ENCODE results near the gene CDV3.

Gene CDV3

GRCh38 chr3:133572158-133573053 is 1.1 kb upstream of the CDV3 start:
- DNase-seq (ENCODE audit: extremely low read depth, insufficient read length): peak; percentile 70
- no peaks in the 10 kb centered on the region for H3K27me3 ChIP-seq (replicated peaks; ENCODE audit: control insufficient read depth, insufficient read depth, low read length)
- peak overlapping the region; percentile 53 for H3K4me3 ChIP-seq (replicated peaks; ENCODE audit: low read depth, low read length)
- peaks cover 6% of the 10 kb centered on the region for H3K36me3 ChIP-seq (ENCODE audit: control insufficient read depth, insufficient read depth, low read length)
- TF ChIP-seq CTCF (IDR thresholded peaks at IDR 0.05; ENCODE audit: insufficient read depth, low read length, poor library complexity, severe bottlenecking): no peak

GRCh38 chr3:133573054-133573628 is 345 bp upstream of the CDV3 start:
- peaks cover 10% of the 10 kb centered on the region for H3K36me3 ChIP-seq (ENCODE audit: control insufficient read depth, insufficient read depth, low read length)
- DNase-seq (ENCODE audit: extremely low read depth, insufficient read length): peak; percentile 100
- H3K4me3 ChIP-seq (replicated peaks; ENCODE audit: low read depth, low read length): peak overlapping the region; percentile 63
- H3K27me3 ChIP-seq (replicated peaks; ENCODE audit: control insufficient read depth, insufficient read depth, low read length): no peaks in the 10 kb centered on the region
- TF ChIP-seq CTCF (IDR thresholded peaks at IDR 0.05; ENCODE audit: insufficient read depth, low read length, poor library complexity, severe bottlenecking): peak; percentile 19

- peak; percentile 26 for TF ChIP-seq CTCF (IDR thresholded peaks at IDR 0.05; ENCODE audit: insufficient read depth, low read length, poor library complexity, severe bottlenecking)
- no peaks in the 10 kb centered on the region for H3K27me3 ChIP-seq (replicated peaks; ENCODE audit: control insufficient read depth, insufficient read depth, low read length)
- peak; percentile 83 for DNase-seq (ENCODE audit: extremely low read depth, insufficient read length)
- peaks cover 14% of the 10 kb centered on the region for H3K36me3 ChIP-seq (ENCODE audit: control insufficient read depth, insufficient read depth, low read length)
- peak overlapping the region; percentile 63 for H3K4me3 ChIP-seq (replicated peaks; ENCODE audit: low read depth, low read length)
These were observed 885 bp downstream of the CDV3 start for GRCh38 chr3:133574260-133574881.

- no peak for TF ChIP-seq CTCF (IDR thresholded peaks at IDR 0.05; ENCODE audit: insufficient read depth, low read length, poor library complexity, severe bottlenecking)
These were observed 1.6 kb downstream of the CDV3 start for GRCh38 chr3:133575086-133575485.

GRCh38 chr3:133576169-133576568 is 2.7 kb downstream of the CDV3 start:
- Histone ChIP-seq H3K4me3 (replicated peaks; ENCODE audit: low read depth, low read length) (peak overlapping the region; percentile 63), H3K36me3 (ENCODE audit: control insufficient read depth, insufficient read depth, low read length) (peaks cover 14% of the 10 kb centered on the region), H3K27me3 (replicated peaks; ENCODE audit: control insufficient read depth, insufficient read depth, low read length) (no peaks in the 10 kb centered on the region)
- TF ChIP-seq CTCF (IDR thresholded peaks at IDR 0.05; ENCODE audit: insufficient read depth, low read length, poor library complexity, severe bottlenecking): no peak
- DNase-seq (ENCODE audit: extremely low read depth, insufficient read length): no peak

More at GRCh38 chr3:133575086-133575485, 1.6 kb downstream of the CDV3 start:
- H3K27me3 ChIP-seq (replicated peaks; ENCODE audit: control insufficient read depth, insufficient read depth, low read length): no peaks in the 10 kb centered on the region
- peaks cover 14% of the 10 kb centered on the region for H3K36me3 ChIP-seq (ENCODE audit: control insufficient read depth, insufficient read depth, low read length)
- no peak for DNase-seq (ENCODE audit: extremely low read depth, insufficient read length)
- H3K4me3 ChIP-seq (replicated peaks; ENCODE audit: low read depth, low read length): peak overlapping the region; percentile 63
